PC-3 (cell line): Measurements from ENCODE around the gene TLE6. TPM values are rescaled to one million over a fixed set of nuclear protein-coding genes. Genes with fewer than 3 reads are reported as not detected.
"Not testable (repeated sequence)": the region's sequence is repeated elsewhere in the genome, so short reads cannot be mapped to it uniquely, and the experiment has no call there.

ENCODE experiments used
- ATAC-seq: fragments of 200-7000 bp; cut with Tn5 transposase; 2 replicates; pipeline ENCODE4 v1.9.1; 2020; ENCODE audit warnings: mild to moderate bottlenecking, moderate library complexity
- BruUV-seq: library from RNA; stranded (reverse); fragments of 400-500 nt; replicated peaks from 2 replicates; lab custom pipeline; 2021; lab: Mats Ljungman, UMichigan
- CTCF ChIA-PET: fragments of 300-600 bp; sonication (Branson Sonifier 250); formaldehyde crosslinking; loops from one replicate; lab custom pipeline; 2022; ENCODE audit warnings: antibody characterized with exemption; lab: Charles Lee
- POLR2A ChIA-PET: fragments of 300-600 bp; sonication (Branson Sonifier 250); formaldehyde crosslinking; loops from one replicate; lab custom pipeline; 2022; ENCODE audit warnings: antibody characterized with exemption; ENCODE audit not compliant: unreplicated experiment; lab: Charles Lee
- DNase-seq: peaks from one replicate; pipeline ENCODE4 v3.0.0-alpha.2; 2015
- H2AFZ ChIP-seq: fragments of 300-600 bp; sonication (generic); 2 replicates; pipeline ENCODE4 v1.6.0; 2016; ENCODE audit warnings: antibody characterized with exemption, low read length
- H3F3A ChIP-seq: fragments of 300-600 bp; sonication (generic); one replicate; pipeline ENCODE4 v1.6.0; 2017; ENCODE audit warnings: antibody characterized with exemption, low read length, control low read depth, mild to moderate bottlenecking; ENCODE audit not compliant: unreplicated experiment
- H3K27ac ChIP-seq: fragments of 300-600 bp; sonication (generic); 2 replicates; pipeline ENCODE4 v1.5.1; 2016; ENCODE audit warnings: mild to moderate bottlenecking, low read length
- H3K27me3 ChIP-seq: fragments of 300-600 bp; sonication (generic); 2 replicates; pipeline ENCODE4 v1.6.1; 2016; ENCODE audit warnings: low read length, mixed read lengths
- H3K36me3 ChIP-seq: fragments of 300-600 bp; sonication (generic); 2 replicates; pipeline ENCODE4 v1.6.1; 2016; ENCODE audit warnings: low read depth, mixed run types, low read length, mixed read lengths
- H3K4me1 ChIP-seq: fragments of 300-600 bp; sonication (generic); 2 replicates; pipeline ENCODE4 v1.5.1; 2016; ENCODE audit warnings: low read length; ENCODE audit not compliant: insufficient read depth
- H3K4me2 ChIP-seq: fragments of 300-600 bp; sonication (generic); 2 replicates; pipeline ENCODE4 v1.6.0; 2016; ENCODE audit warnings: low read length
- H3K4me3 ChIP-seq: fragments of 300-600 bp; sonication (generic); 2 replicates; pipeline ENCODE4 v1.5.1; 2016; ENCODE audit warnings: mild to moderate bottlenecking, low read length, mixed read lengths
- H3K79me2 ChIP-seq: fragments of 300-600 bp; sonication (generic); 2 replicates; pipeline ENCODE4 v1.6.1; 2017; ENCODE audit warnings: low read length, mixed read lengths
- H3K9ac ChIP-seq: fragments of 300-600 bp; sonication (generic); 2 replicates; pipeline ENCODE4 v1.6.0; 2016; ENCODE audit warnings: mild to moderate bottlenecking, low read length
- H3K9me2 ChIP-seq: fragments of 300-600 bp; sonication (generic); replicated peaks from 2 replicates; pipeline ENCODE4 v1.6.1; 2016; ENCODE audit warnings: mixed run types, low read length, mixed read lengths
- H3K9me3 ChIP-seq: fragments of 300-600 bp; sonication (generic); 2 replicates; pipeline ENCODE4 v1.6.1; 2016; ENCODE audit warnings: low read length, mixed read lengths
- H4K20me1 ChIP-seq: fragments of 300-600 bp; sonication (generic); 2 replicates; pipeline ENCODE4 v1.6.1; 2016; ENCODE audit warnings: low read length, mixed read lengths
- CTCF ChIP-seq: fragments of 300-600 bp; sonication (generic); conservative IDR thresholded peaks from 2 replicates; pipeline ENCODE4 v1.5.1; 2017; ENCODE audit warnings: antibody characterized with exemption, low read depth, mild to moderate bottlenecking, low read length
- EZH2 ChIP-seq: fragments of 300-600 bp; sonication (generic); IDR thresholded peaks from one replicate; pipeline ENCODE4 v1.6.1; 2017; ENCODE audit warnings: antibody characterized with exemption, mild to moderate bottlenecking, low read length; ENCODE audit not compliant: unreplicated experiment
- EZH2phosphoT487 ChIP-seq: fragments of 300-600 bp; sonication (generic); IDR thresholded peaks from 2 replicates; pipeline ENCODE4 v1.6.1; 2018; ENCODE audit warnings: mild to moderate bottlenecking, antibody characterized with exemption, low read length, borderline replicate concordance
- intact Hi-C: fragments of 100-400 bp; cut with micrococcal nuclease; formaldehyde crosslinking; loops from 2 replicates; pipeline ENCODE4 v1.9.0; 2023
- total RNA-seq: library from RNA; depleted of rRNA; stranded (reverse); fragments of >200 nt; gene quantifications from 2 replicates; pipeline ENCODE4 v1.2.3, GENCODE V29; 2014

The TLE6 gene
- total RNA-seq, 1 experiment from 2014 or later: 1.9 TPM

GRCh38 chr19:2962018-2962670 is 15.2 kb upstream of the TLE6 start:
- no peak overlapping the region for H3K27ac ChIP-seq
- BruUV-seq: no TSS peak
- H3K9me2 ChIP-seq: no peaks in the 10 kb centered on the region
- H4K20me1 ChIP-seq: no peaks in the 10 kb centered on the region
- H3K9ac ChIP-seq: no peak overlapping the region
- no peaks in the 10 kb centered on the region for H3K4me1 ChIP-seq
- H3K27me3 ChIP-seq: no peaks in the 10 kb centered on the region
- no peak overlapping the region for H3K4me3 ChIP-seq
- no peak overlapping the region for H2AFZ ChIP-seq
- H3K4me2 ChIP-seq: no peak overlapping the region
- H3K9me3 ChIP-seq: no peaks in the 10 kb centered on the region
- ChIA-PET POLR2A (no interaction called here), CTCF (interaction anchor here (0.9 to 1.1 kb wide), 2 partner anchors 142 to 146 kb away, joined by 4 to 6 read pairs; no protein-coding TSS in a partner anchor)
- no peaks in the 10 kb centered on the region for H3K36me3 ChIP-seq
- DNase-seq (peak; percentile 67), ATAC-seq (no peak)
- no peaks in the 10 kb centered on the region for H3K79me2 ChIP-seq
- no peak for TF ChIP-seq EZH2phosphoT487
- TF ChIP-seq CTCF: peak; percentile 70
- no peak for TF ChIP-seq EZH2
- intact Hi-C loops: no loop called here
- no peaks in the 10 kb centered on the region for H3F3A ChIP-seq

- Histone ChIP-seq H3K27ac (no peak overlapping the region), H3K4me2 (no peak overlapping the region), H3F3A (no peaks in the 10 kb centered on the region), H4K20me1 (no peaks in the 10 kb centered on the region), H3K79me2 (no peaks in the 10 kb centered on the region), H3K27me3 (no peaks in the 10 kb centered on the region), H3K9me2 (no peaks in the 10 kb centered on the region), H3K4me3 (no peak overlapping the region), H3K4me1 (no peaks in the 10 kb centered on the region), H3K9ac (no peak overlapping the region), H3K36me3 (no peaks in the 10 kb centered on the region), H3K9me3 (no peaks in the 10 kb centered on the region), H2AFZ (no peak overlapping the region)
- POLR2A ChIA-PET: no interaction called here
- CTCF ChIA-PET: interaction anchor here (0.6 to 1.1 kb wide), 4 partner anchors 12 to 145 kb away, joined by 3 to 6 read pairs (median 3); no protein-coding TSS in a partner anchor
- TF ChIP-seq CTCF (no peak), EZH2phosphoT487 (no peak), EZH2 (no peak)
- intact Hi-C loops: no loop called here
- no peak for DNase-seq
- no peak for ATAC-seq
- no TSS peak for BruUV-seq
Measured at GRCh38 chr19:2963122-2963521, 14.2 kb upstream of the TLE6 start.

GRCh38 chr19:2963631-2964030 is 13.7 kb upstream of the TLE6 start:
- DNase-seq, H3K27me3 ChIP-seq, POLR2A ChIA-PET, H3K27ac ChIP-seq, H3K79me2 ChIP-seq, H3K36me3 ChIP-seq, H3K4me3 ChIP-seq, H2AFZ ChIP-seq, H3K9me2 ChIP-seq, H3K4me1 ChIP-seq, intact Hi-C loops, H3K9me3 ChIP-seq, ATAC-seq, H4K20me1 ChIP-seq, H3K9ac ChIP-seq, BruUV-seq, H3F3A ChIP-seq, H3K4me2 ChIP-seq: not testable (repeated sequence)
- CTCF ChIA-PET: interaction anchor here (0.6 kb wide), 1 partner anchor 13 kb away, joined by 3 read pairs; no protein-coding TSS in a partner anchor
